Glutamatergic neuron (in vitro differentiated cells): ENCODE measurements around the gene TRIM54. TPM values are rescaled to one million over a fixed set of nuclear protein-coding genes. Genes with fewer than 3 reads are reported as not detected.

Experiments used
- DNase-seq: peaks from one replicate; pipeline ENCODE4 v3.0.0; 2022
- H3K27ac Mint-ChIP-seq: one replicate; pipeline ENCODE4 v1.8.0; 2020; ENCODE audit warnings: mild to moderate bottlenecking, mixed read lengths, inconsistent platforms; ENCODE audit not compliant: unreplicated experiment
- H3K27me3 Mint-ChIP-seq: one replicate; pipeline ENCODE4 v1.8.0; 2020; ENCODE audit warnings: mild to moderate bottlenecking, moderate library complexity, mixed read lengths, inconsistent platforms; ENCODE audit not compliant: unreplicated experiment
- H3K36me3 Mint-ChIP-seq: one replicate; pipeline ENCODE4 v1.8.0; 2020; ENCODE audit warnings: mild to moderate bottlenecking, mixed read lengths, inconsistent platforms; ENCODE audit not compliant: unreplicated experiment
- H3K4me1 Mint-ChIP-seq: one replicate; pipeline ENCODE4 v1.8.0; 2020; ENCODE audit warnings: mild to moderate bottlenecking, low read depth, mixed read lengths, inconsistent platforms; ENCODE audit not compliant: unreplicated experiment
- H3K4me3 Mint-ChIP-seq: one replicate; pipeline ENCODE4 v1.8.0; 2020; ENCODE audit warnings: mild to moderate bottlenecking, mixed read lengths, inconsistent platforms; ENCODE audit not compliant: unreplicated experiment
- H3K9me3 Mint-ChIP-seq: one replicate; pipeline ENCODE4 v1.8.0; 2020; ENCODE audit warnings: mild to moderate bottlenecking, moderate library complexity, mixed read lengths, inconsistent platforms; ENCODE audit not compliant: unreplicated experiment
- total RNA-seq: library from RNA; stranded (reverse); fragmentation: NEBNext Ultra II Directional; extraction: Animal tissue kit (Norgen Biotek cat#: 25700); gene quantifications from one replicate; pipeline ENCODE4 v1.2.1, GENCODE V29; 2021; ENCODE audit not compliant: unreplicated experiment
- TF ChIP-seq, protein P1 (sequence below): fragments of 200-600 bp; sonication (generic); IDR thresholded peaks from one replicate; pipeline ENCODE4 v1.5.0; 2021; ENCODE audit not compliant: partially characterized antibody, unreplicated experiment

The TRIM54 gene
- total RNA-seq, 1 donor from 2014 or later = 2.0 TPM

DNA sequence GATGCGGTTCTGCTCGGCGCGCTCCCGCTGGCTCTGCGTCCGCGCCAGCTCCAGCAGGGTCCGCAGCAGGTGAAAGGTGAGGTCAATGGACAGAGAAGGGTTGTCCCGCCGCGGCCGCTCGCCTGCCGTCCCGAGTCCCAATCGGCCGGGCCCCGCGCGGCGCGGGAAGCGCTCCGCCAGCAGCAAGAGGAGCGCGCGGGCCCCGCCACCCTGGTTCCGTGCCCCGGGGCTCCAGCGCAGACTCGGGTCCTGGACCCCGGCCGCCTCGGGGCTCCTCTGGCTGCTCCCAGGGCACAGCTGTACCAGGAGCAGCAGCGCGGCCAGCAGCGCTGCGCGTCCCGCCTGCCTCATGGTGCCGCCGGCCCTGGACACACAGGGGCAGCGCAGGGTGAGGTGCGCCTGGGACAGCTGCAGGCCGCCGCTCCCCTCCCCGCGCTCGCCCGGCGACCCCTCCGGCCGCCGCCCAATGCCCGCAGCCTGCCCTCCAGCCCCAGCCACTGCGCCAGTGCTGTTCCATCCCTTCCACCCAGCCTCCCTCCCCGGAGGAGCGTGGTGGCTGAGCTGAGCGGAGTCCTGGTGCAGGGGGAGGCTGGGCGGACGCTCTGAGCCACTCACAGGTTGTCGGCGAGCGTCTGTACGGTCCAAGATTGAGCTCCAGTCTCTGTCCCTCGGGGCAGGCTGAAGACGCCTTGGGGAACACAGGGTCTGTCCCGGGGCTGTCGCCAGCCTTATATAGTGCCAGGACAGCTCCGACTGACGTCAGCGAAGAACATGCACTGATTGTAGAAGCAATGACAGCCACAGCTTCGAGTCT, 25.5 kb downstream of the TRIM54 start:
- H3K4me1 Mint-ChIP-seq = peaks cover 2% of the 10 kb centered on the region
- peaks cover 9% of the 10 kb centered on the region for H3K36me3 Mint-ChIP-seq
- no peak overlapping the region for H3K4me3 Mint-ChIP-seq
- peaks cover 2% of the 10 kb centered on the region for H3K9me3 Mint-ChIP-seq
- peaks cover 13% of the 10 kb centered on the region for H3K27me3 Mint-ChIP-seq
- TF ChIP-seq, protein P1, sequence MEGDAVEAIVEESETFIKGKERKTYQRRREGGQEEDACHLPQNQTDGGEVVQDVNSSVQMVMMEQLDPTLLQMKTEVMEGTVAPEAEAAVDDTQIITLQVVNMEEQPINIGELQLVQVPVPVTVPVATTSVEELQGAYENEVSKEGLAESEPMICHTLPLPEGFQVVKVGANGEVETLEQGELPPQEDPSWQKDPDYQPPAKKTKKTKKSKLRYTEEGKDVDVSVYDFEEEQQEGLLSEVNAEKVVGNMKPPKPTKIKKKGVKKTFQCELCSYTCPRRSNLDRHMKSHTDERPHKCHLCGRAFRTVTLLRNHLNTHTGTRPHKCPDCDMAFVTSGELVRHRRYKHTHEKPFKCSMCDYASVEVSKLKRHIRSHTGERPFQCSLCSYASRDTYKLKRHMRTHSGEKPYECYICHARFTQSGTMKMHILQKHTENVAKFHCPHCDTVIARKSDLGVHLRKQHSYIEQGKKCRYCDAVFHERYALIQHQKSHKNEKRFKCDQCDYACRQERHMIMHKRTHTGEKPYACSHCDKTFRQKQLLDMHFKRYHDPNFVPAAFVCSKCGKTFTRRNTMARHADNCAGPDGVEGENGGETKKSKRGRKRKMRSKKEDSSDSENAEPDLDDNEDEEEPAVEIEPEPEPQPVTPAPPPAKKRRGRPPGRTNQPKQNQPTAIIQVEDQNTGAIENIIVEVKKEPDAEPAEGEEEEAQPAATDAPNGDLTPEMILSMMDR = no peak
- DNase-seq = peak; percentile 57
- H3K27ac Mint-ChIP-seq = no peak overlapping the region

DNA sequence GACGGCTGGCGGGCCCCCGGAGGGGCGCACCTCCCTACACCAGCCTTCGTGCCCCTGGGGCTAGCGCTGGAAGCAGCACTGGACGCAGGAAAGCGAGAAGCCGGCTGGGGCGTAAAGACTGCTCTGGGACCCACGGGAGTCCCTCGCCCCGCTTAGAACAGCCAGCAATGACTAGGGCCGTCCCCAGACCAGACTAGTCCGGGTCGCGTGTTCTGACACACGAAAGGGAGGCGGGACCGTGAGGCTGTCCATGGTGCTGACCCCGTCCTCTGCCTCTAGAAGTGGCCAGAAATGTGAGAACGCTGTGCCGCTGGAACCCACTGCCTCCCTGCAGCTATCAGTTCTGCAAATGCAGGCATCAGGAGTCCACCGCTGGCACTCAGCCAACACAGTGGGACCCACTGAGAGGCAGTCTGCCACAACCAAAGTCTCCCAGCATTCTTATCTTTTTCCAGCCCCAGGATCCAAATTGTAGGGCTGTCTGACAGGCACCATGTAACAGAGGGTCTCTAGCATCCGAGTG, 26.2 kb downstream of the TRIM54 start, which contains the start of gene UCN:
TSS of gene UCN (minus strand) at position 87 of the 523 bp plus-strand sequence. CDS start 550 bp downstream, outside the sequence.
- Mint-ChIP-seq H3K4me1 (peaks cover 4% of the 10 kb centered on the region), H3K9me3 (peaks cover 2% of the 10 kb centered on the region), H3K27ac (no peak within 1 kb of the TSS), H3K27me3 (peaks cover 13% of the 10 kb centered on the region), H3K36me3 (peaks cover 9% of the 10 kb centered on the region), H3K4me3 (peak within 1 kb of the TSS; percentile 30)
- DNase-seq = peak; percentile 63
- TF ChIP-seq, protein P1 = no peak

DNA sequence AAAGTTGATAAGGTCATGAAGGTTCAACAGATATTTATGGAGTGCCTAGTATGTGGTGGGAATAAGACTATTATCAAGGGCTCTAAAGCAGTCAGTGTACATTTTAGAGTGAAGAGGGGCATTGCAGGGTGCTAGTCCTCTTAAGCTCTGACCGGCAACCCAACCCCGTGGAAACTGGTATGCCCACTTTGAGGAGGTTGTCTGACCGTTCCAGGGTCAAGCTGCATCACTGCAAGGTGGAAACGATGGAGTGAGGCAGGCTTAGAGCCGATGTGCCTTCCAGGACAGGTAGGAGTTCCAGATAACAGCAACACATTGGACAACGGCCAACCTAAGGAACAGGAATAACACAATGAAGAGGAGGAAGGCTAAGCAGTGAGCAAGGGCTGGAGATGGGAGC, 27.4 kb downstream of the TRIM54 start:
- no peak for DNase-seq
- H3K4me3 Mint-ChIP-seq = no peak overlapping the region
- peaks cover 12% of the 10 kb centered on the region for H3K27me3 Mint-ChIP-seq
- TF ChIP-seq, protein P1 = no peak
- peaks cover 13% of the 10 kb centered on the region for H3K36me3 Mint-ChIP-seq
- H3K4me1 Mint-ChIP-seq = peaks cover 4% of the 10 kb centered on the region
- peaks cover 2% of the 10 kb centered on the region for H3K9me3 Mint-ChIP-seq
- H3K27ac Mint-ChIP-seq = no peak overlapping the region

DNA sequence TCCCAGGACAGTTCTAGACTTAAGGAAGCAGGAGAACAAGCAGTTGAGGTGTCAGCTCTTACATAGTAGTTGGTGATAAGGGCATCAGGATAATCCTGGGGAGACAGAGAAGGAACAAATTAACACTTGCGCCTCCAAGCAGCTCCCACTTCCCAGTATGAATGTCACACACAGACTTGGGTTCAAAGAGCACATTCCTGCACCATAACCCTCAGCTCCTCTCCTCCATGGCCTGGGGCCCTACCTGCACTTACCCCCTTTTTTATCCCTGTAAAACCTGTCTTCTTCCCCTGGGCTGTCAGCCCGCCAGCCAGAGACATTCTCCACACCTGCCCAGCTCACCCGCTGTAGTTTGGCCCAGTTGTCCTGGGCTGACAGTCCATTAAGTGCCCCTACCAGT, 29.9 kb downstream of the TRIM54 start:
- Mint-ChIP-seq H3K9me3 (no peaks in the 10 kb centered on the region), H3K27ac (no peak overlapping the region), H3K36me3 (peaks cover 15% of the 10 kb centered on the region), H3K4me3 (peak overlapping the region; percentile 15), H3K4me1 (peaks cover 4% of the 10 kb centered on the region), H3K27me3 (peaks cover 9% of the 10 kb centered on the region)
- TF ChIP-seq, protein P1 = no peak
- DNase-seq = no peak
